Mucosa of rectum (tissue), 2 donors: Measurements from ENCODE around the gene TCERG1L.

ENCODE experiments used
- H3K27ac ChIP-seq, 2 donors: one replicate each; pipeline ENCODE4 v1.7.0; 2013; ENCODE audit warnings: inconsistent platforms in 2 of 2, low read depth in 2 of 2, low read length in 2 of 2
- H3K27me3 ChIP-seq, 2 donors: one replicate each; pipeline ENCODE4 v1.7.0; 2013; ENCODE audit warnings: low read length in 2 of 2; ENCODE audit not compliant: control insufficient read depth in 2 of 2, insufficient read depth in 2 of 2
- H3K36me3 ChIP-seq, 2 donors: one replicate each; pipeline ENCODE4 v1.7.0; 2013; ENCODE audit warnings: low read length in 2 of 2; ENCODE audit not compliant: control insufficient read depth in 2 of 2, insufficient read depth in 2 of 2
- H3K4me1 ChIP-seq, 2 donors: one replicate each; pipeline ENCODE4 v1.7.0; 2013; ENCODE audit warnings: low read length in 2 of 2, mild to moderate bottlenecking in 1 of 2; ENCODE audit not compliant: control insufficient read depth in 2 of 2, insufficient read depth in 2 of 2
- H3K4me3 ChIP-seq, 2 donors: one replicate each; pipeline ENCODE4 v1.7.0; 2013; ENCODE audit warnings: low read length in 2 of 2
- H3K9ac ChIP-seq, 2 donors: one replicate each; pipeline ENCODE4 v1.7.0; 2013; ENCODE audit warnings: low read length in 2 of 2, low read depth in 1 of 2, mild to moderate bottlenecking in 1 of 2
- H3K9me3 ChIP-seq, 2 donors: one replicate each; pipeline ENCODE4 v1.7.0; 2013; ENCODE audit warnings: low read length in 2 of 2; ENCODE audit not compliant: control insufficient read depth in 2 of 2
- donor health status: healthy.
- donor health status: Normal muscosa, but diverticular disease.

Gene TCERG1L

DNA sequence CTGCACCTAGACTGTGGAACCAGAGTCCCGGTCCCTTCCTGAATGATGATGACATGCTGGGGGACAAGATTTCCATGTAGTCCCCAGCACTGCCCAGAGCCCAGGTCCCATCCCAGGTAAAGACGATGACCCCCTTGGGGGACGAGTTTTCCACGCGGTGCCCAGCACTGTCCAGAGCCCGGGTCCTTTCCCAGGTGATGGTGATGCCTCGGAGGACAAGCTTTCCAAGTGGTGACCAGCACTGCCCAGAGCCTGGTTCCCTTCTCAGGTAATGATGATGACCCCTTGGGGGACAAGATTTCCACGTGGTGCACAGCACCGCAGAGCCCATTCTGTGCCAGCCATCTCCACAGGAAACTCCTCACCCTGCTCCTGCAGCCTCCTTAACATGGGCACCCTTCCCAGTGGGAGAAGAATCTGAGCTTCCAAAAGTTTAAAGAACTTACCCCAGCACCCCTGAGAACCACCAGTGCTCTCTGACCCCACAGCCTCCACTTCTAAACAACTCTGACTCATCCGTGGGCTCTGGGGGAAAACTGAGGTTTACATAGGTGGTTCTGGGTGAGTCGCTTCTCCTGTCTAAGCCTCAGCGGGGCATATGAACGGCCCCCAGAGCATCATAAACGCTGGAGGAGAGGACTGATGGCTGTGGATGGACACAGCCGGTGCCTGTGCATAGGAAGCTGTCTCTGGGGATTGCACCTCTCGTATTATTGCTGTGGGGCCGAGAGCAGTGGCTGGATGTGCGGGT, 233.2 kb downstream of the TCERG1L start:
- no peaks in the 10 kb centered on the region for H3K9me3 ChIP-seq
- no peaks in the 10 kb centered on the region for H3K27me3 ChIP-seq
- H3K27ac ChIP-seq, result no peak overlapping the region
- H3K4me1 ChIP-seq, result no peaks in the 10 kb centered on the region
- no peak overlapping the region for H3K9ac ChIP-seq
- no peaks in the 10 kb centered on the region for H3K36me3 ChIP-seq
- H3K4me3 ChIP-seq, result no peak overlapping the region

- H3K4me1 ChIP-seq, result no peaks in the 10 kb centered on the region
- H3K9me3 ChIP-seq, result peaks cover 0 to 1% of the 10 kb centered on the region in 2 donors
- H3K27ac ChIP-seq, result no peak overlapping the region
- H3K9ac ChIP-seq, result no peak overlapping the region
- no peak overlapping the region for H3K4me3 ChIP-seq
- H3K36me3 ChIP-seq, result no peaks in the 10 kb centered on the region
- no peaks in the 10 kb centered on the region for H3K27me3 ChIP-seq
Measured at GRCh38 chr10:131077724-131078123, 233.8 kb downstream of the TCERG1L start.

DNA sequence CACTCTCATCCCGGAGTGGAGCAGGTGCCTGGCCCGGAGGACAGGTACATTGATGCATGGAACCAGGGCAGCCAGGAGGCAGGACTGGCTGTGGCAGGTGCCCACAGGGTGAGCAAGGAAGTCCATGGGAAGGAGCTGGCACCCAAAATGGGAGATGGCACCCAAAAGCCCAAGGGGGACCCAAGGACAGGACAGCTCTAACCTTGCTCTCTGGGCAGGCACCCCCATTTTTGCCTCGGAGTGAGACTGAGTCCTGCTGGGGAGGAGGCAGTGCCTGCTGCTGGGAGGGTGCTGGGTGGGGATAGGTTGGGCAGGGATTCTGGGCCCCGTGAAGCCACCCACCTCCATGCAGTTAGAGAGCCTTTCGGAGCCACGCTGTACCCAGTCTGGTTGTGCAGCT, 234.5 kb downstream of the TCERG1L start:
- H3K36me3 ChIP-seq, result no peaks in the 10 kb centered on the region
- H3K9me3 ChIP-seq, result peaks cover 0 to 5% of the 10 kb centered on the region in 2 donors
- H3K4me3 ChIP-seq, result no peak overlapping the region
- no peaks in the 10 kb centered on the region for H3K27me3 ChIP-seq
- no peaks in the 10 kb centered on the region for H3K4me1 ChIP-seq
- no peak overlapping the region for H3K27ac ChIP-seq
- H3K9ac ChIP-seq, result no peak overlapping the region

- H3K36me3 ChIP-seq, result no peaks in the 10 kb centered on the region
- H3K4me3 ChIP-seq, result no peak overlapping the region
- H3K9ac ChIP-seq, result no peak overlapping the region
- H3K4me1 ChIP-seq, result no peaks in the 10 kb centered on the region
- H3K27ac ChIP-seq, result no peak overlapping the region
- H3K27me3 ChIP-seq, result no peaks in the 10 kb centered on the region
- H3K9me3 ChIP-seq, result peaks cover 0 to 5% of the 10 kb centered on the region in 2 donors
Measured at GRCh38 chr10:131076356-131076755, 235.2 kb downstream of the TCERG1L start.

DNA sequence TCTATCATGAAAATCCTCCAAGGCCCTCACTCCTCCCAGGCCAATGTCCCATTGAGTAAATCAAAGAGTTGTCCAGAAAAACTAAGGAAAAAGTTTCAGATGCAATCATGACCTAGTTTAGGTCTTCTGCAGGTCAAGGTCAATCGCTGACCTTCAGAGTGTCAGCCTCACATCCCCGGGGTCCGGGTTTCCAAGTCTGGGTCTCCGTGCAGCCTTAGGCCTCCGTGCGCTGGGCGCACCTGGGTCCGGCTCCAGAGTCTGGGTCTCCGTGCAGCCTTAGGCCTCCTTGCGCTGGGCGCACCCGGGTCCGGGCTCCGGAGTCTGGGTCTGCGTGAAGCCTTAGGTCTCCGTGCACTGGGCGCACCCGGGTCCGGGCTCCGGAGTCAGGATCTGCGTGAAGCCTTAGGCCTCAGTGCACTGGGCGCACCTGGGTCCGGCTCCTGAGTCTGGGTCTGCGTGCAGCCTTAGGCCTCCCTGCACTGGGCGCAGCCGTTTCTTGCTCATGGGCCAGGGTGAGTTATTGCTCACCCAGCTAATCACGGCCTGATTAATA, 236.2 kb downstream of the TCERG1L start:
- Histone ChIP-seq H3K4me3 (no peak overlapping the region), H3K36me3 (no peaks in the 10 kb centered on the region), H3K27ac (no peak overlapping the region), H3K9me3 (peaks cover 0 to 5% of the 10 kb centered on the region in 2 donors), H3K9ac (no peak overlapping the region), H3K4me1 (no peaks in the 10 kb centered on the region), H3K27me3 (no peaks in the 10 kb centered on the region)

DNA sequence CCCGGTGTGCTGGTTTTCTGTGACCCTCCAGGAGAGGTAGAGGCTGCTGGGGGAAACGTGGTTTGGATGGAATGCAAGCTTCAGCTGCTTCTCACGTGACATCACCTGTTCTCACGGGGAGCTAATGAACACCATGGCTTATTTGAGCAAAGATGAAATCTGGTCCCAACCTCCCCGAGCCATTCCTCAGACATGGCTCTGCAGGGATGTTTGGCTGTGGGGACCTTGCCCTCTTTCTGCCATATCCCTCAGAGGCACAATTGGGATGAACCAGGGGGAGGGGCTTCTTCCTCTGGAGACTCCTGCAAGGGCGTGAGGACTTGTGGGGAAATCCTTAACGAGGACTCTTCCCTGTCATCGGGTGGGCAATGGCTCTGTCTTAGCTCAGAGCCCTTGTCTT, 236.8 kb downstream of the TCERG1L start:
- Histone ChIP-seq H3K36me3 (no peaks in the 10 kb centered on the region), H3K27me3 (no peaks in the 10 kb centered on the region), H3K9ac (no peak overlapping the region), H3K9me3 (peaks cover 0 to 5% of the 10 kb centered on the region in 2 donors), H3K27ac (no peak overlapping the region), H3K4me3 (no peak overlapping the region), H3K4me1 (no peaks in the 10 kb centered on the region)

- Histone ChIP-seq H3K4me3 (no peak overlapping the region), H3K9ac (no peak overlapping the region), H3K9me3 (peaks cover 0 to 5% of the 10 kb centered on the region in 2 donors), H3K27me3 (no peaks in the 10 kb centered on the region), H3K4me1 (no peaks in the 10 kb centered on the region), H3K27ac (no peak overlapping the region), H3K36me3 (no peaks in the 10 kb centered on the region)
Measured at GRCh38 chr10:131073469-131074035, 238.0 kb downstream of the TCERG1L start.

- H3K36me3 ChIP-seq, result no peaks in the 10 kb centered on the region
Measured at GRCh38 chr10:131072651-131073468, 238.7 kb downstream of the TCERG1L start.

DNA sequence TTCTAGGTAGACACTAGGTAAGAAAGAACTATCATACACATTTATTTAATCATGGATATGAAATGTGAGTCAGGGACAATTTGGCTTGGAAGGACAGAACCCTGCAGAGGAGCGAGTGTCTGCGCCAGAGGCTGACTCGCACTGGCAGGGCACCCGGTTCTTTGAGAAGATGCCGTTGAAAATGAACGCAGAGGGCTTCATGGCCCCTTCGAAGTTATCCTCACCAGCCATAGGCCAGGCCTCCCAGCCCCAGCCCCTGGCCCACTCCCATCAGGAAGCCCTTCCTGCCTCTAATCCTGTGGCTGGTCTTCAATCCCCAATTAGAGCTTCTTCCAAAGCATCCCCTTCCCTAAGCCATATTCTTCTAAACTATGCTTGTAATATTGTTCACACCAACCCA, 239.8 kb downstream of the TCERG1L start:
- H3K27me3 ChIP-seq, result no peaks in the 10 kb centered on the region
- no peaks in the 10 kb centered on the region for H3K36me3 ChIP-seq
- H3K27ac ChIP-seq, result no peak overlapping the region
- H3K4me3 ChIP-seq, result no peak overlapping the region
- no peak overlapping the region for H3K9ac ChIP-seq
- H3K9me3 ChIP-seq, result peaks cover 0 to 5% of the 10 kb centered on the region in 2 donors
- no peaks in the 10 kb centered on the region for H3K4me1 ChIP-seq

More at GRCh38 chr10:131072651-131073468, 238.7 kb downstream of the TCERG1L start:
- no peak overlapping the region for H3K27ac ChIP-seq
- H3K9ac ChIP-seq, result no peak overlapping the region
- peaks cover 0 to 5% of the 10 kb centered on the region in 2 donors for H3K9me3 ChIP-seq
- H3K4me1 ChIP-seq, result no peaks in the 10 kb centered on the region
- H3K27me3 ChIP-seq, result no peaks in the 10 kb centered on the region
- no peak overlapping the region for H3K4me3 ChIP-seq

DNA sequence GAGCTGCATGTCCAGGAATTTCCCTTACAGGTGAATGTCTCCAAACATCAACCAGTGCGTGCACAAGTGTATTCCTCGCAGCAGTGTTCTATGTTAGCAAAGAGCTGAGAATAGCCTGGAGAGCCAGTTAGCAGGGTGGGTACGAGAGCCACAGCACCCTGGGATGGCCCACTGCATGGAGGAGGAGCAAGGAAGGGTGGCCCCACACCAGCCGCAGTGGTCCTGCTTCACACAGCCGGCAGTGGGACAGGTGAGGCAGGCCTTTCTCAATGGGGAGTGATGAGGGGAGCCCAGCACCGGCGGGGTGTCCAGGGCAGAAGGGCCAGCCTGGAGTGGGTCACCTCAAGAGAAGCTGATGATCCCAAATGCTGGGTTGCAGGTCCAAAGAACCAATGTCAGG, 240.7 kb downstream of the TCERG1L start:
- Histone ChIP-seq H3K9ac (no peak overlapping the region), H3K4me1 (no peaks in the 10 kb centered on the region), H3K27ac (no peak overlapping the region), H3K27me3 (no peaks in the 10 kb centered on the region), H3K9me3 (peaks cover 0 to 5% of the 10 kb centered on the region in 2 donors), H3K36me3 (no peaks in the 10 kb centered on the region), H3K4me3 (no peak overlapping the region)
